ENCODE results near the gene CXCL11.

DNA sequence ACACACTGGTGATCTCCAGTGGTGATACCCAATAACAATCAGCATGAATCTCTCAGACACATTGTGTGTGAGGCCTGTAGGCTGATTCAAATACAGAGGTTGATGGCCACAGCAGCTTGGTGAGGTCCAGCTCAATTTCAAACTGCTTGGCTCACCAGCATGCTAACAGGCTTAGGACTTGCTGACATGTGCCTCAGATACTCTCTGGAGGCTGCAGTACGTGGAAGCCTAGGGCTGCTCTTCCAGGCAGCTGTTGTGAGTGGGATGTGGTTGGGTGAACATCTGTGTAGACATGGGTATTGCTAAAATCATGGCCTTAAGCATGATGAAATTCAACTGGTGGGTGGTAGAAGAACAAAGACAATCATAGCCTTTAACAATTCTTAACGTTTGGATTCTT lies 32.8 kb downstream of the CXCL11 start:
- TF ChIP-seq, protein P1, sequence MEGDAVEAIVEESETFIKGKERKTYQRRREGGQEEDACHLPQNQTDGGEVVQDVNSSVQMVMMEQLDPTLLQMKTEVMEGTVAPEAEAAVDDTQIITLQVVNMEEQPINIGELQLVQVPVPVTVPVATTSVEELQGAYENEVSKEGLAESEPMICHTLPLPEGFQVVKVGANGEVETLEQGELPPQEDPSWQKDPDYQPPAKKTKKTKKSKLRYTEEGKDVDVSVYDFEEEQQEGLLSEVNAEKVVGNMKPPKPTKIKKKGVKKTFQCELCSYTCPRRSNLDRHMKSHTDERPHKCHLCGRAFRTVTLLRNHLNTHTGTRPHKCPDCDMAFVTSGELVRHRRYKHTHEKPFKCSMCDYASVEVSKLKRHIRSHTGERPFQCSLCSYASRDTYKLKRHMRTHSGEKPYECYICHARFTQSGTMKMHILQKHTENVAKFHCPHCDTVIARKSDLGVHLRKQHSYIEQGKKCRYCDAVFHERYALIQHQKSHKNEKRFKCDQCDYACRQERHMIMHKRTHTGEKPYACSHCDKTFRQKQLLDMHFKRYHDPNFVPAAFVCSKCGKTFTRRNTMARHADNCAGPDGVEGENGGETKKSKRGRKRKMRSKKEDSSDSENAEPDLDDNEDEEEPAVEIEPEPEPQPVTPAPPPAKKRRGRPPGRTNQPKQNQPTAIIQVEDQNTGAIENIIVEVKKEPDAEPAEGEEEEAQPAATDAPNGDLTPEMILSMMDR (optimal IDR thresholded peaks at IDR 0.05 in 1 of 3, IDR thresholded peaks at IDR 0.05 in 1 of 3, conservative IDR thresholded peaks at IDR 0.05 in 1 of 3; ENCODE audit: extremely low read depth in 1 of 3, insufficient read depth in 2 of 3, low read length in 3 of 3), result no peak
- TF ChIP-seq EZH2 (IDR thresholded peaks at IDR 0.05; ENCODE audit: low read length), result no peak

All from keratinocyte (primary cell).